Fibroblast of upper back skin (primary cell): ENCODE results near the gene ITGAD.
"Not testable (repeated sequence)": the region's sequence is repeated elsewhere in the genome, so short reads cannot be mapped to it uniquely, and the experiment has no call there.

Experiments
- DNase-seq: peaks from one replicate; pipeline ENCODE4 v3.0.0-alpha.2; 2013

ITGAD gene

DNA sequence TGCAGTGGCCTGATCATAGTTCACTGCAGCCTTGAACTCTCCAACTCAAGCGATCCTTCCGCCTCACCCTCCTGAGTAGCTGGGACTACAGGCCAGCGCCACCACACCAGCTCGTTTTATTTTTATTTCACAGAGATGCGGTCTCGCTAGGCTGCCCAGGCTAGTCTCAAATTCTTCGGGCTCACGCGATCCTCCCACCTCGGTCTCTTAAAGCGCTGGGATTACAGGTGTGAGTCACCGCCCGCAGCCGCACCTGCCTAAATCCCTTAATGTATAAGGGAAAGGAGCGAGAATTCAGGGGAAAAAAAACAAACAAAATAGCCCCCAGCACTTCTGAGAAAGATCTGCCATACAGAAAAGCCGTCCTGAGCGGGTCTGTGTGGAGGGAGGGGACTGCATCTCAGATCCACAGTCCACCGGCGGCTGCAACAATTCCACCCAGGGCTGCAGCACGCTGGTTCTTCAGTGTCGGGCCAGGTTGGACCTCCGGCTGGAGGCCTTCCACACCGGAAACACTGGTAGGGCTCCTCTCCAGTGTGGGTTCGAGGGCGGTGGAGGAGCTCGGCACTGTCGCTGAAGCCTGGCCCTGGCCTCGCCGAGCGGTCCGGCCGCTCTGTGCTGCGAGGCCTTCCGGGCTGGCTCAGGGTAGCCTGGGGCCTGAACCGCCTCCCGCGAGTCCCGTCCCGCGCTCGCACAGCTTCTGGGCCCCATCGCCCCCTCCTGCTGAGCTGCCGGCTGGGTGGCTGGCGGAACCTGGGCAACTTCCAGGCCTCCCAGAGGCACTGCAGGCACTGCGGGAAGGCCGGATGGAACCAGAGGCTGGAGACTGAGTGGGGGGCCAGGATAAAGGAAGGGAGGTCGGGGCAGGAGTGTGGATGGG lies 42.4 kb downstream of the ITGAD start:
- no peak for DNase-seq

DNA sequence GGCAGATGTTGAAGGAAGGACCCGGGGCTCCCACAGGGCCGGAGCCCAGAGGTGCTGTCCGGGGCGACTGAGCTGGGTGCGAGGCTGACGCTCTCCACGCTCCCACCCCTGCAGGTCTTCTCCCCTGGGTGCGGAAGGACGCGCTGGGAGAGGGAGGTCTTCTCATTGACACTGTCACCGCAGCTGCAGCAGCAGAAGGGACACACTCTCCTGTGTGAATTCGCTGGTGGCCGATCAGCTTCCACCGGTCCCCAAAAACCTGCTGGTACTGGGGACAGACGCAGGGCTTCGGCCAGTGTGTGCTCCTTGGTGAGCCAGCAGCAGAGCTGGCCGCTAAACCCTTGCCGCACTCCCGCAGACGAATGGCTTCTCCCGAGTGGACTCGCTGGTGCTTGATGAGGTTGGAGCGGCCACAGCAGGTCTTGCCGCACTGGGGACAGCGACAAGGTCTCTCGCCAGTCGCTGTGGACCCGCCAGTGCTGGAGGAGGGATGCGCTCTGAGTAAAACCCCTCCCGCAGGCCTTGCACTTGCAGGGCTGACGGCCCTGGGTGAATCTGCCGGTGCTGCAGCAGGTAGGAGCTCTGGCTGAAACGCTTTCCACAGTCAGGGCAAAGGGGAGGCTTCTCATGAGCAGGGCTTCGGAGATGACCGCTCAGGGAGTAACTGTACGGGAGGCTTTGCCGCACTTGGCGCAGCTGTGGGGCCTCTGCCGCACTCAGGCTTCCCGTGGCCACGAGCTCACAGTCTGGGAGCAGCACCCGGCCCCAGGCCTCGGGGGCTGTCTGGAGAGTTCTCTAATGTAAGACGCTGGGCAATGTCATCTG lies 43.3 kb downstream of the ITGAD start:
- no peak for DNase-seq

- no peak for DNase-seq
These were observed 45.3 kb downstream of the ITGAD start for GRCh38 chr16:31438414-31438813.

DNA sequence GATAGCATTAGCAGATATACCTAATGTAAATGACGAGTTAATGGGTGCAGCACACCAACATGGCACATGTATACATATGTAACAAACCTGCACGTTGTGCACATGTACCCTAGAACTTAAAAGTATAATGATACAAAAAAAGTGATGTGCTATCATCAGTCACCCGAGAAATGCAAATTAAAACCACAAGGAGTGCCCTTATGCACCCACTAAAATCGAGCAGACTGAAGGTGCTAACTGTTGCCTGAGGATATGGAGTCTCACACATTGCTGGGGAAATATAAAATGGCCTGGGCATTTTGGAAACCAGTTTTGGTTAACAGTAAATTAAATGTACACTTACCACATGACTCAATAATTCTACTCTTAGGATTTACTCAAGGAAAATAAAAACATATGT lies 45.9 kb downstream of the ITGAD start:
- DNase-seq: not testable (repeated sequence)

DNA sequence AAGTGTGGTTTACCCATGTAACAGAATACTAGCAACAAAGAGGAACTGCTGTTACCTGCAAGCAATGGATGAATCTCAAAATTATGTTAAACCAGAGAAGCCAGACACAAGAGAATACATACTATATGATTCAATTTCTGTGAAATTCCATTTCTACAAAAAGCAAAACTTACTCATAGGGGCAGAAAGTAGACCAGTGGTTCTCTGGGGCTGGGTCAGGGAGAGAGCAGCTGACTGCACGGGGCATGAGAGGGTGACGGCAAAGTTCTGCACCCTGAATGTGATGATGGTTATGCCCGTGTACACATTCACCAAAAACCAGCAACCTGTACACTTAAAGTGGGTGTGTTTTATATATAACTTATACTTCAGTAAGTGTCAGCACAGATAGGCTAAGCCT lies 46.4 kb downstream of the ITGAD start:
- no peak for DNase-seq

- peak; percentile 38 for DNase-seq
These were observed 47.5 kb downstream of the ITGAD start for GRCh38 chr16:31440516-31441184.

DNA sequence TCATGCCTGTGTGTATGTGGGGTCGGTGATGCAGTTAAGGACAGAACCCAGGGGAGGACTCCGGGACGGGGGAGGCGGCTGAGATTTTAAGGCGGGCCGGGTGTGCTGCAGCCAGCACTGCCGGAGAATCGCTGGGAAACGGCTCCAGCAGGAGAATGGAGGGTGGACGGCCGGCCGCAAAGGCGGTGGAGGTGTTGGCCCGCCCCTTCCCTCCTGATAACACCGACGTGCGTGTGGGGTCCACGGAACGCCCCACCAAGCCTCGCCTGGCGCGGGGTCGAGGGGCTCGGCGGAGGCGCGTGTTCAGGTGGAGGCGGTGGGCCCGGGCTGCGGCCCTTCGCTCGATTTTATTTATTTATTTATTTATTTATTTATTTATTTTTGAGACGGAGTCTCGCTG lies 48.8 kb downstream of the ITGAD start:
- no peak for DNase-seq

DNA sequence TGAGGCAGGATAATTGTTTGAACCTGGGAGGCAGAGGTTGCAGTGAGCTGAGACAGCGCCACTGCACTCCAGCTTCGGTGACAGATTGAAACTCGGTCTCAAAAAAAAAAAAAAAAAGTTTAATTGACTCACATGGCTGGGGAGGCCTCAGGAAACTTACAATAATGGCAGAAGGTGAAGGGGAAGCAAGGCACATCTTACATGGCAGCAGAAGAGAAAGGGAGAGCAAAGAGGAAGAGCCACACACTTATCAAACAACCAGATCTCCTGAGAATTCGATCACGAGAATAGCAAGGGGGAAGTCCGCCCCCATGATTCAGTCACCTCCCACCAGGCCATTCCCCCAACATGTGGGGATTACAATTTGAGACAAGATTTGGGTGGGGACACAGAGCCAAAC lies 52.8 kb downstream of the ITGAD start:
- not testable (repeated sequence) for DNase-seq

DNA sequence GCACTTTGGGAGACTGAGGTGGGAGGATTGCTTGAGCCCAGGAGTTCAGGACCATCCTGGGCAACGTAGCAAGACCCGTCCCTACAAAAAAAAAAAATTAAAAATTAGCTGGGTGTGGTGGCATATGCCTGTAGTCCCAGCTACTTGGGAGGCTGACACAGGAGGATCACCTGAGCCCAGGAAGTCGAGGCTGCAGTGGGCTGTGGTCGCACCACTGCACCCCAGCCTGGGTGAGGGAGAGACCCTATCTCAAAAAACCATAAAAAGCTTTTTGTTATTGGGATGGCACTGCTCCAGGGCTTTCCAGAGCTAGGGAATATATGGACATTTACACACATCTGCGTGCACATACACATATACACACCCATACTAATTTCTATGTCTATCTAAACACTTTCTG lies 58.1 kb downstream of the ITGAD start:
- DNase-seq: no peak

DNA sequence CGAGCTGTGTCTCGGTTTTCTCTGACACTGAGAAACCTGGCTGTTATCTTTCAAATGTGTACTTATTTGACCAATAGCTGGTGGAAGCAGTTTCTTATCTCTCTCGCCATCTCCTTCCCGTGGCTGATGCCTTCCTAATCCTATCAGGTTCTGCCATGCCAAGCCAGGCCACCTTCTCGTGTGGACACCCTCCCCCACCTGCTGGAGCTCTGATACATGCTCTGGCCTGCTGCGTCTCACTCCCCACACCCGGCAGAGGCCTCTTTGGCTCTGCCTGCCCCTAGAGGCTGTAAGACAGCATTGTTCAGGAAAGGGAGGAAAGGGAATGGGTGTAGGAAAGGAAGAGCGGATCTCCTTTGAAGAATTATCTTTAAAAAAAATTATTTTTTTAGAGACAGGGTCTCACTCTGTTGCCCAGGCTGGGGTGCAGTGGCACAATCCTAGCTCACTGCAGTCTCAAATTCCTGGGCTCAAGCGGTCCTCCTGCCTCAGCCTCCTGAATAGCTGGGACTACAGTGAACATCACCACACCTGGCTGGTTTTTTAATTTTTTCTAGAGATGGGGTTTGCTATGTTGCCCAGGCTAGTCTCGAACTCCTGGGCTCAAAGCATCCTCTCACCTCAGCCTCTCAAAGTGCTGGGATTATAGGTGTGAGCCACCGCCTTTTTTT lies 58.7 kb downstream of the ITGAD start:
- DNase-seq: peak; percentile 76

DNA sequence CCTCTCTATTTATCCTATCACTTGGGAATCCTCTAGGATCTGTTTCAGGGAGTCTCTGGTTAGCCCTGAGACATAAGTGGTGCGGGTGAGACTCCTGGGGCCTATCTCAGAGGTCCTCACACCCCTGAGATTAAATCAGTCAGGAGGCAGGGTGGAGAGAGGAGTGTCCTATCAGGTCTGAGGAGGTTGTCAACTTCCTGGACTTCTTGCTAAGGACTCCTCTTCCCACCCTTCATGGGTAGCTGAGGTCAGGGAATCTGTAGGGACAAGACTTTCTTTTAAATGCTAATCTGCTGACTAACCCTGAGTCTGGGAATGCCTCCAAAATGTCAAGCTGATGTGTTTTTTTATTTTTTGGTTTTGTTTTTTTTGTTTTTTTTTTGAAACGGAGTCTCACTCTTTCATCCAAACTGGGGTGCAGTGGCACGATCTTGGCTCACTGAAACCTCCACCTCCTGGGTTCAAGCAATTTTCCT lies 59.5 kb downstream of the ITGAD start:
- peak; percentile 92 for DNase-seq

GRCh38 chr16:31453255-31454204 lies 60.4 kb downstream of the ITGAD start:
- DNase-seq: peak; percentile 31

- no peak for DNase-seq
These were observed 62.6 kb downstream of the ITGAD start for GRCh38 chr16:31455601-31456314.

- no peak for DNase-seq
These were observed 63.8 kb downstream of the ITGAD start for GRCh38 chr16:31456988-31457360.

DNA sequence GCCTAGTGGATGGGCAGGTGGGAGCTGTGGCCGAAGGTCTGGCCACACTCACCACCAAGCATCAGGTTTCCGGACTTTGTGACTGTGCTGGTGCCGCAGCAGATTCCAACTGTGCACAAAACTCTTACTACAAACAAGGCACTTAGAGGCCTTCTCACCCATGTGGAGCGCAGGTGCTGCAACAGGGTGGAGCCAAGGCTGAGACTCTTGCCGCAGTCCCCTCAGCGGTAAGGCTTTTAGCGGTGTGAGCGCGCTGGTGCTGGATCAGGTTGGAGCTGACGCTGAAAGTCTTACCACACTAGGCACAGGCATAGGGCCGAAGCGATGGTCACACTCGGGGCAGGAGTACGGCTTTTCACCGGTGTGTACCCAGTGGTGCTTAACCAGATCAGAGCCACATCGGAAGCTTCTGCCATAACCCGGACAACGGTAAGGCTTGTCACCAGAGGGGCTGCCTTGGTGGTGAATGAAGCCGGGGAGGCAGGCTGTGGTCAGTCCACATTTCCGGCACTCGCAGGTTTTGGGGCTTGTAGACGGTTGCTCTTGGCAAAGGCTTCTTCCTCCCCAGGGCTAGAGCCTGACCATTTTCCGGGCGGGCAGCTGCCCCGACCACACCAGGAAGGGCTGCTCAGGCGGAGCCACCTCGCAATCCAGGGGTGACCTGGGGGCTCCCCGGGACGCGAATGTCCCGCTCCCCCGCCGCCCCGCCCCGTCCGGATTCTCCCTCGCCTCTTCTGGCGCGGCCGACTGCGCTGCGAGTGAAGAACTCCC lies 65.1 kb downstream of the ITGAD start:
- DNase-seq: no peak

DNA sequence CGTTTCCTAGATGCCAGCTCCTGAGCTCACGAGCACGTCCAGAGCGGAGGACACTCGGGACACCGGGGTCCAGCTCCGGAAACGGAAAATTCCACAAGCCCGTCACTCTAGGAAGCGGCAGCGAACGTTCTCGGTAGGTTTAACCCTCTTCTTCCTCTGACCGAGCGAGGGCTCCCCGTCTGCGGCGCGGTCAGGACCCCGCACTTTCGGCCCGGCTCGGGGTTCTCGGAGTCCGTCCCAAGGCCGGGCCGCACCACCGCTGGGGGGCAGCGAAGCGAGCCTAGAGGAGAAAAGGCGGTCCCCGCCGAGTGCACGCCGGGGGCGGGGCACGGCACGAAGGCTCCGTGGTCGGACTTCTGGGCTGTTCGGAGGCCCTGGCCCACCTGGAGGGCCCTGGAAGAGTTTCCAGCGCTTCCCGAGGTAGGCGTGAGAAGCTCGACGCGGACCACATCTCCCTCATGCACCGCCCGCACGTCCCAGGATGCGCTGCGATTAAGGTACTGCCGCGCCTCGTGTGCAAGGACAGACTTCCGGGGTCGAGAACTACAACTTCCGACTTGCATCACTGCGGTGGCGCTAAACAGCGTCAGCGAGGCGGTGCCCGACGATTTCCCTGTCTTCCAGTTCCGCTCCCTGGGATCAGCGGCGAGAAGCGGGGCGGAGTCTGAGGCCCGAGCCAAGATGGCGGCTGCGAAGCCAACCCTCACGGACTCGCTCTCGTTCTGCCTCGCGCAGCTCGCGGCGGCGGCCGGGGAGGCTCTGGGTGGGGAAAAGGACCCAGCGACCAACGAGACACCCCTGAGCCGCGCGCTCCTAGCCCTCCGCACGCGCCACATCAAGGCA lies 65.9 kb downstream of the ITGAD start, which contains the start of gene ARMC5:
Gene ARMC5 (plus strand): TSS at position 658 of the 843 bp plus-strand sequence. CDS start 24 bp downstream, at position 682.
- DNase-seq: peak; percentile 98

DNA sequence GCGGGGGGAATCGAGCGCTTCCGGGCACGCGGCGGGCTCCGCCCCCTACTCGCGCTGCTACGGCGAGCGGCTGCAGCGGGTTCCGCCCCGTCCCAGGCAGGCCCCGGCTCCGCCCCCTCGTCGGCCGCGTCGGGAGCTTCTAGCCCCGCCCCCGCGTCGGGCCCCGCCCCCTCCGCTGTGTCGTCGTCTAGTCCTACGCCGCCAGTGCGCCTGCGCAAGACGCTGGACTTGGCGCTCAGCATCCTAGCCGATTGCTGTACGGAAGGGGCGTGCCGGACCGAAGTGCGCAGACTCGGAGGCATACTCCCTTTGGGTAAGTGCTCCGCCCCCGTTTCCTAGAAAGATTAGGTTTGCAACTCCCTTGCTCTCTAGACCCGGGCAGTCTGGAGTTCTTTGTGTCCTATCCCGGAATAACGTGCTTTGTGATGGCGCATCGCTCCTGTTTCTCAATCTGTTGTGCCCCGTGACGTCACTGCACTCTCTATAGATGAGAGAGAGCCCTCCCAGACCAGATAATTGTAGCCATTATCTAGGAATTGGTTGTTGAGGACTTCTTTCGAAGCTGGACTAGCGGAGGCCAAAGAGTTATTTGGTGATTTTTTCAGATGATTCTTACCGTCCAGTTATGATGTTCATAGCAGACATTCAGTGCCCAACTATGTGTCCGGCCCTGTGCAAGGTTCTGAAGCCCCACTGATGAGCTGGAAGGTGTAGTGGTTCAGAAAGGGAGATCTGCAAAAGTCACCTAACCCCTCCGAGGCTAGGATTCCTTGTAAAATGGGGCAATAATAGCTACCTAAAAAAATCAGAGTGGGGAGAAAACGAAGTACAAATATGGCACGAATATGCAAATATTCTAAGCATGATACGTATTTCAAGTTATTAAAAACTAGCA lies 66.8 kb downstream of the ITGAD start:
- peak; percentile 99 for DNase-seq

- peak; percentile 50 for DNase-seq
These were observed 67.5 kb downstream of the ITGAD start for GRCh38 chr16:31460582-31461002.
